CMK (cell line): ENCODE results near the gene RASSF8.

Source experiments
- DNase-seq: peaks from one replicate; pipeline ENCODE4 v3.0.0-alpha.2; 2010; ENCODE audit warnings: low read depth

RASSF8 gene

GRCh38 chr12:25992026-25992782 is 33.7 kb downstream of the RASSF8 start:
- DNase-seq = no peak

- DNase-seq = no peak
These were observed 35.6 kb downstream of the RASSF8 start for GRCh38 chr12:25993901-25994651.

DNA sequence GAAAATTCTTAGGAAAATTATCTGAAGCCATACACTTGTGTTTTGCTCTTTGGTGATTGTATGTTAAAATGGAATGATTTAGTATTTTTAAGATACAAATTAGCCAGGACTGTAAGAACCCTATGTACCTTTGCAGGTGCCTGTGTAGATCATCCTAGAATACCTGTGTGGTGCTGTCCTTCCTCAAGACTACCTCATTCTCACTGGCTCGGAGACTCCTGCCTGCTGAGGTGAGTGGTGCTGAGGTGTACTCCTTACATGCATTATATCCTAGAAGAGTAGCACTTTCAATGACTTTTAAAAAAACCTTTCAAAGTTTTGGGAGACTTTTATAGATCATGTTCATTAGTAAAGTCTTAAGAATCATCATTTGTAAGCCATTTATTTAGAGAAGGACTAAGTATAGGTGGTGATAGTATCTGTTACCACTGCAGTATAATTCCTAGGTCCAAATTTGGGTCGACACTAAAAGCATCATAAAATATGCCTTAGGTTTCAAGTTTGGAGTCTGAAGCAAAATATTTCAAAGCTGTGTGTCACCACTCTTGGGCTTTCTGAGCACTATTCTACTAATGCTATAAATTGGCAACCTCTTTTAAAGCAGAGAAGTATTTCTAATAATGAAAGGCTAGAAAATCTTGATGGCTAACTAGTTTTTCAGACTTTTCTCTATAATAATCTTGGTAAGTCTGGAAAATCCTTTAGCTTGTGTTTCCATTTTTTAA is 36.6 kb downstream of the RASSF8 start:
- no peak for DNase-seq

DNA sequence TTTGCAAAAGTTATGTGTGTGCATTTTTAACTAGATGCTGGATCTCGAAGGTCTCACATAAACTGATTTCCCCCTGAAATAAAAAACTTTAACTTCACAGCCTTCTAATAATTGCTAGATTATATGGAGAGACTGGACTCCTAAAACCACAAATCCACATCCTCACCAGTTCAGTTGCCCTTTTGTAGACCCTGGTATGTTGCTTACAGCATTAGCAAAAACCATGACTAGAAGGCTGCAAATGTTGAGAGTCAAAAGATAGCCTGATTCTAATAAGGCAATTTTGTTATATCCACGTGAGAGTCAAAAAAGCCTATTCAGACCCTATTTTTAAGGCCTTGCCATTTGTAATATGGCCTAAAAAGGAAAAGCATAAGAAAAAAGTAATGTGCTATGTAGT is 37.4 kb downstream of the RASSF8 start:
- no peak for DNase-seq

DNA sequence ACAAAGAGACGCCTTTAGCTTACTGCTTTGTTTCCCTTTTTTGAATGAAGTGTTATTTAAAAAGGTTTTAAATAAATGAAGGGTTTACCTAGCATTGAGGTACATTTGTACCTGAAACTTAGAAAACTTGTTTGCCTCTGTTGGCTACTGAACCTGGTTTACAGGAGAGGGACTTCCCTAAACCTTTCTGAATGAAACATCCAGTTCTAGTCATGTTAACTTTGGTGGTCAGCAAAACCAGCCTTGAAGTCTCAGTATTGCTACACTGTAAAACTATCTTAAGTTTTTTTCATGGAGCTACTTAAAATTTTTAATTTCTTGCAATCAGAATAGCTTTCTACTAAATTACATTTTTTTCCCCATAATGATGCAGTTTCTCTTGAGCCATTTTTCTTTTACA is 38.2 kb downstream of the RASSF8 start:
- no peak for DNase-seq

DNA sequence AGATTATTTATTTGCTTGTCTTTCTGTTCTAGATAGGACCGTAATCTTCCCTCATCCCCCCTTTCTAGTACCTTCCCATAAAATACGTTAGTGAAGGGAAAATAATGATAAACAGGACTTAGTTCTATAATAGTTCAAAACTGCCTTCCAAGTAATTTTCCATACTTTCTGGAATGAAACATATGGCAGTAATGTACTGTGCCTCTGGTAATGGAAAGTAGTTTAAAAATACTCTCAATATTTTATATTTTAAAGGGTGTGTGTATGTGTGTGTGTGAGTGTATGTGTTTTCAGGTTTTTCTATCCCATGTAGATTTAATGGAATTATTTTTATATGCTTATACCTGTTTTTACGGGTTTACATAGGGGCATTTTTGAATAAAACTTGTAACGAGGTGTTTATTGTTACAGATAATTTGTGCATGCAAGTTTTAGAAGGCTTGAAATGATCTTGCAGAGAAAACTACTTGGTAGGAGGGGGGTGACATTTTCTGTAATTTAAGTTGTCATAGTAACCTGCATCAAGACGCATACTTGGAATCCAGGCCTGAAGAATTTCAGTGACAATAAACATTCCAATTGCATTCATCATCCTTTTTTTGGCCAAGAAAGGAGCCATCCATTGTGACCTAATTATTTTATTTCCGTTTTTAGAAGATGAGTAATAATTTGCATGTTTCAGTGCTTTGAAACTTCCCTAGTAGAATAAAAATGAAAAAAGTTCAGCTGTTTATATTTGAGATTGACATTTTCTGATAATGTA is 38.9 kb downstream of the RASSF8 start:
- no peak for DNase-seq

DNA sequence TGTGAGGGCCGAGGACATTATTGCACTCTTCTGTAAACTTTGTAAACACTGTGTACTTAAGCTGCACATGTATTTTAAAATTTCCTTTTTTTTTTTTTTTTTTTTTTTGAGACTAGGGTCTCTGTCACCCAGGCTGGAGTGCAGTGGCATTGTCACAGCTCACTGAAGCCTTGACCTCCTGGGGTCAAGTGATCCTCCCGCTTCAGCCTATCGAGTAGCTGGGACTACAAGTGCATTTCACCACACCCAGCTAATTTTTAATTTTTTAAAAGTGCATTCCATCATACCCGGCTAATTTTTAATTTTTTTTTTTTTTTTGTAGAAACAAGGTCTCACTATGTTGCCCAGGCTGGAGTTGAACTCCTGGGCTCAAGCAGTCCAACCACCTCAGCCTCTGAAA is 42.4 kb downstream of the RASSF8 start:
- DNase-seq = no peak

- DNase-seq = no peak
These were observed 43.0 kb downstream of the RASSF8 start for GRCh38 chr12:26001530-26001929.

- DNase-seq = no peak
These were observed 44.6 kb downstream of the RASSF8 start for GRCh38 chr12:26003065-26003464.

DNA sequence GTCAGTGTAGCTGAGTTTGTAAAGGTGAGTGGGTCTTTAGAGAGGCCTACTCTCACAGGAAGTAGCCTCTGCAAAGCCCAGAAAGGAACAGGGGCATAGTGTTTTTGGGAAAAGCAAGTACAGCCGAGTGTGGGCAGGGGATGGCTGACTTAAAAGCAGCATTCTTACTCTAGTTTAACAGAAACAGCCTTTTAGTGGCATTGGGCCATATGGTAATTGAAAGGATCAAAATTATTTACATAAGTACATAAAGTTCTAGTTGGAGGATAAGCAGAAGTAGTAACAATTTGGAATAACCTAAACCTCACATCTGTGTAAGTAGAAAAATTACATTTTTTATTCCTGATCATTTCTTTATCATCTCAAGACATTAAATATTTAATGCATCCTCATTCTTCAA is 49.1 kb downstream of the RASSF8 start:
- DNase-seq = no peak

- DNase-seq = no peak
These were observed 51.1 kb downstream of the RASSF8 start for GRCh38 chr12:26009593-26009992.

- DNase-seq = no peak
These were observed 51.9 kb downstream of the RASSF8 start for GRCh38 chr12:26010293-26010821.

DNA sequence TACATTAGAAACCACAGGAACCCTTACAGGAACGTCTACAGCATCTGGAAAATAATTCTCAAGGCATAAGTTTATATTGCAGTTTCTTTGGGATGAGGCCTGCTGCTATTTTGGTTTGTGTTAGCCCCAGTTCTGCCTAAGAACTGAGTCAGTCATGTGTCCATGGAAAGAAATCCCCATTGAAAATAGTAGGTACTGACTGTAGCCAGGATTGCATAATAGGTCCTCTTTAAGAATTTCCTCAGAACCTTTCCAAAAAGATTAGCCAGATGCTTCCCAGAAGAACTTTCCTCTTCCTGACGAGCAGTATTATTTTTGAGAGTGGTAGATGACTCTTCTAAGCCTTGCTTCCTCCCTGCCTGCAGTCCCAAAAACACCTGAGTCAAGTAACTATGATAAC is 52.6 kb downstream of the RASSF8 start:
- DNase-seq = no peak

DNA sequence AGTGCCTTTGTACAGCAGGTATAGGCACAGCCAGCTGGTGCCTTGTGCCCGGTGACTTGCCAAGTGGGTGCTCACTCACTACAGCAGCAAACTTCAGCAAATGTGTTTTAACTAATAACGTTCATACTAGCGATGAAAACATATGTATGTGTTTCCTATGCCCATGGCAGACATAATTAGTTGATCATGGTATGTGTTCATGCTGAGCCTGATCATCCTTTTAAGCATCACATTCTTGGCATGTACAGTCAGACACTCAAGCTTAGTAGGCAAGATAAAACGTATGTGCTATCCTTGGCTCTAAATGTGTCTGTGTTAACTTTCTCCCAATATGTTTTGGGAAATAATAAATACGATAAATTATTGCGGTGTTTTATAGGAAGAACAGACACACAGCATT is 55.6 kb downstream of the RASSF8 start:
- DNase-seq = no peak

GRCh38 chr12:26016516-26016915 is 58.0 kb downstream of the RASSF8 start:
- no peak for DNase-seq

DNA sequence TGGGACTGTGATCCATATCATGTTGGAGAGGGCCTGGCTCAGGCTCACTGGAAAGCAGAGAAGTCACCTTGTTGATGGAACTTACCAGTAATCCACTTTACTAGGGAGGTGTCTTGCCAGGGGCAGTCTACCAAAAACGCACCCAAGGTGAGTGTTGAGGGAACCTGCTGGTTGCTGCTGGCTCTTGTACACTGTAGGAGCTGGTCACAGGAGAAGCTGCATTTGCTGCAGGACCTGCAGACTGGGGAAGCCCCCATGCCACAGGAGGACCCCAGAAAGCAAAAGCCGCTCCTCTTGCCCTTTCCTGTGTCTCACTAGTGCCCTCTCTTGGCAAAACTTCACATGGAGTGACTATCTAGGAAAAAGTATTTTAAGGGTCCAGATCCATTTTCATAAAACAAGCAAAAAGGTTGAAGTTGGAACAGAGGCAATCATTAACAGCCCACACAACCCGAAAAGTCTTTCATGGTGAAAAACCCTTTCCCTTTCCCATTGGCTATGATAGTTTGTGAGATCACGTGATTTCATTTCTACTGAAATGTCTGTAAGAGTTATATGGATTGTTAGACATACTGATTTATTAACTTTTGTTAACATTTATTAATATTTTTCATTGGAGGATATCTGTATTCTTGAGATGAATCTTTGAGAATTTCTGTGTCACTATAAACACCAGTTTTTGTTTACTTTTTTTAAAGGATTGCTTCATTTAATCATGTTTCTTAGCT is 59.2 kb downstream of the RASSF8 start:
- DNase-seq = no peak

- no peak for DNase-seq
These were observed 60.4 kb downstream of the RASSF8 start for GRCh38 chr12:26018926-26019325.

DNA sequence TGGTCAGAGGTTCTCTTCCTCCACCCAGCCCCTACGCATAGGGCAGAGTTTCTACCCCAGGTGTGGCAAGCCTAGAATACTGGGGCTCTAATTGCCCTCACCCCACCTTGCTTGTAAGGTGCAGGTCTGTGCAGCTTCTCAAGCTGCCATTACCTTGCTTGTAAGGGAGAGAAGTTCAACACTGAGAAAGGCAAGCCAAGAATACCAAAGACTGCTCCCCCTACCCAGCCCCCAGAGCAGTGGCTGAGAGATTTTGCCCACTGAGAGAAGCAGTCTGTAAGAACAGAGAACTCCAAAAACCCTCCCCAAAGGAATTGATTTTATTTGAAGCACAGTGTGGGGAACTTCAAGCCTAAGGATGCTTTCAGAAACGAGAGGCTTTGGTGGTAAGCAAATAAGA is 63.1 kb downstream of the RASSF8 start:
- no peak for DNase-seq

- DNase-seq = no peak
These were observed 63.6 kb downstream of the RASSF8 start for GRCh38 chr12:26022043-26022442.

- no peak for DNase-seq
These were observed 68.2 kb downstream of the RASSF8 start for GRCh38 chr12:26026713-26027112.

GRCh38 chr12:26027401-26027800 is 68.9 kb downstream of the RASSF8 start:
- DNase-seq = no peak
